Stomach (tissue), 9 donors: Measurements from ENCODE around the gene PCDHB12. TPM values are rescaled to one million over a fixed set of nuclear protein-coding genes. Genes with fewer than 3 reads are reported as not detected.
"Not testable (repeated sequence)": the region's sequence is repeated elsewhere in the genome, so short reads cannot be mapped to it uniquely, and the experiment has no call there.

Experiments used
- DNase-seq, 2 donors: peaks; one replicate each; pipeline versions ENCODE4 v3.0.0 to v3.0.0-alpha.2; 2013 to 2019
- H3K27ac ChIP-seq, 5 donors: fragments of 200-600 bp in 4 of 5; sonication (generic) in 4 of 5; one replicate each; pipeline ENCODE4 v1.5.1; 2013 to 2019; ENCODE audit warnings: mild to moderate bottlenecking in 1 of 5, moderate library complexity in 1 of 5
- H3K27me3 ChIP-seq, 3 donors: fragments of 200-600 bp; sonication (generic); one replicate each; pipeline ENCODE4 v1.5.1; 2017 to 2019; ENCODE audit warnings: mixed run types in 1 of 3
- H3K36me3 ChIP-seq, 4 donors: fragments of 200-600 bp; sonication (generic); 1 replicate in 3 of 4; 2 replicates in 1 of 4; pipeline ENCODE4 v1.5.1; 2016 to 2019
- H3K4me1 ChIP-seq, 4 donors: fragments of 200-600 bp; sonication (generic); one replicate each; pipeline ENCODE4 v1.5.1; 2016 to 2019
- H3K4me3 ChIP-seq, 4 donors: fragments of 200-600 bp; sonication (generic) in 3 of 4; one replicate each; pipeline ENCODE4 v1.5.1; 2016 to 2019; ENCODE audit warnings: mild to moderate bottlenecking in 1 of 4
- H3K9me3 ChIP-seq, 4 donors: fragments of 200-600 bp; sonication (generic); one replicate each; pipeline ENCODE4 v1.5.1; 2016 to 2019
- CTCF ChIP-seq, 7 experiments: fragments of 450-650 bp in 4 of 7; fragments of 200-600 bp in 3 of 7; sonication (generic) in 3 of 7; IDR thresholded peaks; one replicate each; pipeline ENCODE4 v1.5.1; 2016 to 2019; ENCODE audit warnings: antibody characterized with exemption in 7 of 7, control low read depth in 2 of 7, mild to moderate bottlenecking in 1 of 7
- EP300 ChIP-seq: sonication (generic); formaldehyde crosslinking; IDR thresholded peaks from one replicate; pipeline ENCODE4 v1.6.1; 2017; ENCODE audit warnings: antibody characterized with exemption
- POLR2A ChIP-seq, 4 donors: fragments of 450-650 bp; IDR thresholded peaks; one replicate each; pipeline ENCODE4 v1.6.1; 2016; ENCODE audit warnings: antibody characterized with exemption in 4 of 4, control low read depth in 2 of 4, mild to moderate bottlenecking in 1 of 4, moderate library complexity in 1 of 4
- POLR2AphosphoS5 ChIP-seq, 3 donors: sonication (generic); formaldehyde crosslinking; IDR thresholded peaks; one replicate each; pipeline ENCODE4 v1.6.1; 2016; ENCODE audit warnings: antibody characterized with exemption in 3 of 3
- WGBS, 5 donors: extraction: QIAGEN DNeasy Blood & Tissue Kit in 3 of 5; methylation state at CpG; one replicate each; pipeline versions ENCODE4 v1.1.5 to v1.1.7; 2013 to 2018; 5-methylcytosine and 5-hydroxymethylcytosine counted together
- intact Hi-C: fragments of 100-400 bp; cut with DNase I; formaldehyde crosslinking; loops from one replicate; pipeline ENCODE4 v1.15.1; 2023; ENCODE audit warnings: low total_unique reads
- polyA plus RNA-seq, 3 donors: library from polyadenylated mRNA; stranded (reverse); fragments of 200-250 nt; gene quantifications; one replicate each; pipeline ENCODE4 v1.2.3, GENCODE V29; 2013
- total RNA-seq, 5 donors: library from RNA; depleted of rRNA; stranded (reverse); fragments of >200 nt; gene quantifications; one replicate each; pipeline versions ENCODE4 v1.1.0 to v1.2.3, GENCODE V29; 2014 to 2016
- donor health status: healthy with polysubstance abuse.
- donor health status: Bipolar disorder and iron deficiency.
- donor health status: healthy.

Gene PCDHB12
- total and polyA plus RNA-seq, 8 donors: 0.19 to 8.5 (median 1.2) TPM; not detected in 1

- not testable (repeated sequence) for DNase-seq
- 29 to 66% (median 37%) methylated on average over 12 to 32 of the region's 32 CpGs for WGBS, 5 donors
- H3K9me3 ChIP-seq: peaks cover 8 to 83% (median 77%) of the 10 kb centered on the region in 4 donors
Observed at GRCh38 chr5:141179876-141180275, 28.6 kb upstream of the PCDHB12 start.

GRCh38 chr5:141180313-141180712, 28.2 kb upstream of the PCDHB12 start:
- peaks cover 0 to 71% (median 18%) of the 10 kb centered on the region in 3 donors for H3K27me3 ChIP-seq
- H3K27ac ChIP-seq: no peak overlapping the region
- no peak overlapping the region for H3K4me3 ChIP-seq
- 25 to 89% (median 44%) methylated on average over 1 of the region's 1 CpG for WGBS, 5 donors
- H3K9me3 ChIP-seq: peaks cover 6 to 83% (median 74%) of the 10 kb centered on the region in 4 donors
- DNase-seq: no peak
- TF ChIP-seq EP300: no peak
- intact Hi-C loops: no loop called here
- no peaks in the 10 kb centered on the region for H3K36me3 ChIP-seq
- H3K4me1 ChIP-seq: no peaks in the 10 kb centered on the region

More at GRCh38 chr5:141179876-141180275, 28.6 kb upstream of the PCDHB12 start:
- H3K27me3 ChIP-seq: peaks cover 0 to 71% (median 20%) of the 10 kb centered on the region in 3 donors
- H3K4me3 ChIP-seq, H3K36me3 ChIP-seq, H3K4me1 ChIP-seq, intact Hi-C loops, H3K27ac ChIP-seq: not testable (repeated sequence)

GRCh38 chr5:141182248-141182647, 26.3 kb upstream of the PCDHB12 start, which contains the start of gene PCDHB16:
PCDHB16 (plus strand) TSS chr5:141182387; CDS start chr5:141182560, 173 bp downstream.
- H3K9me3 ChIP-seq: peaks cover 6 to 82% (median 69%) of the 10 kb centered on the region in 4 donors
- peak in 1 of 2 donors; percentile 58 for DNase-seq
- TF ChIP-seq POLR2A (IDR thresholded peaks at IDR 0.05): no peak
- TF ChIP-seq EP300: no peak
- TF ChIP-seq CTCF (IDR thresholded peaks at IDR 0.05): no peak
- no peak for TF ChIP-seq POLR2AphosphoS5 (IDR thresholded peaks at IDR 0.05)
- H3K4me3 ChIP-seq: peak within 1 kb of the TSS; percentile 18 to 28 (median 23)
- intact Hi-C loops: no loop called here
- WGBS, 5 donors: 15 to 24% (median 16%) methylated on average over 13 of the region's 13 CpGs
- H3K27ac ChIP-seq: peak within 1 kb of the TSS in 1 of 5 donors; percentile 59
- H3K4me1 ChIP-seq: no peaks in the 10 kb centered on the region
- H3K36me3 ChIP-seq: no peaks in the 10 kb centered on the region
- peaks cover 0 to 60% (median 12%) of the 10 kb centered on the region in 3 donors for H3K27me3 ChIP-seq

GRCh38 chr5:141184117-141184855, 24.2 kb upstream of the PCDHB12 start:
- H3K36me3 ChIP-seq, H3K4me1 ChIP-seq, DNase-seq, H3K27ac ChIP-seq, intact Hi-C loops, H3K4me3 ChIP-seq: not testable (repeated sequence)
- WGBS, 5 donors: 26 to 47% (median 37%) methylated on average over 15 to 45 of the region's 69 CpGs
- peaks cover 0 to 58% (median 3%) of the 10 kb centered on the region in 3 donors for H3K27me3 ChIP-seq
- peaks cover 10 to 82% (median 69%) of the 10 kb centered on the region in 4 donors for H3K9me3 ChIP-seq

- Histone ChIP-seq H3K4me3 (no peak within 1 kb of the TSS), H3K36me3 (no peaks in the 10 kb centered on the region), H3K27ac (no peak within 1 kb of the TSS), H3K27me3 (peaks cover 0 to 65% (median 3%) of the 10 kb centered on the region in 3 donors), H3K4me1 (no peaks in the 10 kb centered on the region), H3K9me3 (peaks cover 16 to 94% (median 83%) of the 10 kb centered on the region in 4 donors)
- TF ChIP-seq EP300 (no peak), CTCF (IDR thresholded peaks at IDR 0.05) (peak in 1 of 7 experiments; percentile 10)
- 14 to 23% (median 16%) methylated on average over 8 to 9 of the region's 9 CpGs for WGBS, 5 donors
- peak in 1 of 2 donors; percentile 13 for DNase-seq
- intact Hi-C loops: no loop called here
Observed at GRCh38 chr5:141186897-141187512, 21.5 kb upstream of the PCDHB12 start, which contains the start of gene PCDHB9. PCDHB9 (plus strand) TSS chr5:141187161; CDS start chr5:141187319, 158 bp downstream.

GRCh38 chr5:141188682-141189081, 19.8 kb upstream of the PCDHB12 start:
- DNase-seq, H3K4me1 ChIP-seq, H3K27ac ChIP-seq, H3K36me3 ChIP-seq, intact Hi-C loops, H3K4me3 ChIP-seq: not testable (repeated sequence)
- Histone ChIP-seq H3K27me3 (peaks cover 0 to 51% (median 3%) of the 10 kb centered on the region in 3 donors), H3K9me3 (peaks cover 16 to 91% (median 81%) of the 10 kb centered on the region in 4 donors)
- 22 to 42% (median 37%) methylated on average over 2 to 27 of the region's 37 CpGs for whole genome bisulfite sequencing, 5 donors

GRCh38 chr5:141189131-141189530, 19.4 kb upstream of the PCDHB12 start:
- H3K4me1 ChIP-seq, DNase-seq, H3K36me3 ChIP-seq, intact Hi-C loops, H3K27ac ChIP-seq, H3K4me3 ChIP-seq: not testable (repeated sequence)
- Histone ChIP-seq H3K27me3 (peaks cover 0 to 50% (median 3%) of the 10 kb centered on the region in 3 donors), H3K9me3 (peaks cover 16 to 88% (median 79%) of the 10 kb centered on the region in 4 donors)
- WGBS, 5 donors: 25 to 58% (median 35%) methylated on average over 7 to 29 of the region's 35 CpGs
